Stimulated activated CD8-positive, alpha-beta memory T cell treated with anti-CD3 and anti-CD28 coated beads, Interleukin-12 subunit alpha, Interleukin-12 subunit beta, amount 100 ng/mL, for 24 hours (primary cell): ENCODE results near the gene STX10.
"Not testable (repeated sequence)": the region's sequence is repeated elsewhere in the genome, so short reads cannot be mapped to it uniquely, and the experiment has no call there.

ENCODE experiments used
- DNase-seq: peaks from one replicate; pipeline ENCODE4 v3.0.0-alpha.2; 2020; ENCODE audit errors: extremely low read depth

STX10 gene

GRCh38 chr19:13150187-13150930 lies at the start of gene STX10, which contains the start of gene IER2:
STX10 (minus strand) TSS chr19:13150375; CDS start chr19:13150173, 202 bp downstream.
IER2 (plus strand) TSS chr19:13150411; CDS start chr19:13153187, 2,776 bp downstream.
- peak; percentile 85 for DNase-seq

DNA sequence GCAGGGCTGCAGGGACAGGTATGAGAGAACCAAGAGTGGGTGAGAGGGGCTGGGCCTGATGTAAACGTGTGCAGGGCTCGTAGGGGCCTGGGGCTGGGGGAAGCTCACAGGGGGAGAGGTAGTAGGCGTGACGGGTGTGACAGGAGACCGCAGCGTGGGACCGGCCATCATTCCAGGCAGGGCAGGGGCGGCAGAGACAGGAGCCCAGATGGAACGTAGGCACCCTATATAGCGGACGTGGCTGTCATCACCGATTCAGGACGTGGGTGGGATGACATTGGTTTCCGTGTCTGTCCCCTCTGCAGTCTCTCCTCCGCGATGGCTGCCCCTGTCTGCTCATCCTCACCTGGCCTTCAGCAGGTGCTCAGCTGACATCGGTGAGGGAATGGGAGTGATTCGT lies 48.5 kb upstream of the STX10 start:
- DNase-seq: no peak

- no peak for DNase-seq
These were observed 45.5 kb upstream of the STX10 start for GRCh38 chr19:13195678-13196077.

DNA sequence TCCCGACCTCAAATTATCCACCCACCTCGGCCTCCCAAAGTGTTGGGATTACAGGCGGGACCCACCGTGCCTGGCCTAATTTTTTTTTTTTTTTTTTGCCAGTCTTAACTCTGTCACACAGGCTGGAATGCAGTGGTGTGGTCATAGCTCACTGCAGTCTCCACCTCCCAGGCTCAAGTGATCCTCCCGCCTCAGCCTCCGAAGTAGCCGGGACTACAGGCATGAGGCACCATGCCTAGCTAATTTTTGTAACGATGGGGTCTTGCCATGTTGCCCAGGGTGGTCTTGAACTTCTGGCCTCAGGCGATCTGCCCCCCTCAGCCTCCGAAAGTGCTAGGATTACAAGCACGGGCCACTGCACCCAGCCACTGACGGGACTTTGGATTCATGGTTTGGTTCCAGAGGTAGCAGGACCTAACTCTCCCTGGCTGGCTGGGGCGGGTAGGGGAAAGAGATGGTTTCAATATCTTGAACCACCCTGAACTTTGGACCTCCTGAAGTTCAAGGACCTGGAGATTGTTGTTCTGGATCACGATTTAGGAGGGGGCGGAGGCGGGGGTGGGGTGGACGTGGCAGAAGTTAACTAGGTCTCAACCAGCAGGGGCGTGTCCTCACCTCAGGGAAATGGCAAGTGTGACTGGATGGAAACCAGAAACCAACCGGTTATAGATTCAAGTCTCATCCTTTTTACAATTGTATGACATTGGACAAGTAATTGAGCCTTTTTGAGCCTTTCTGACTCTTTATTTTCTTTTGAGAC lies 40.8 kb upstream of the STX10 start:
- no peak for DNase-seq

DNA sequence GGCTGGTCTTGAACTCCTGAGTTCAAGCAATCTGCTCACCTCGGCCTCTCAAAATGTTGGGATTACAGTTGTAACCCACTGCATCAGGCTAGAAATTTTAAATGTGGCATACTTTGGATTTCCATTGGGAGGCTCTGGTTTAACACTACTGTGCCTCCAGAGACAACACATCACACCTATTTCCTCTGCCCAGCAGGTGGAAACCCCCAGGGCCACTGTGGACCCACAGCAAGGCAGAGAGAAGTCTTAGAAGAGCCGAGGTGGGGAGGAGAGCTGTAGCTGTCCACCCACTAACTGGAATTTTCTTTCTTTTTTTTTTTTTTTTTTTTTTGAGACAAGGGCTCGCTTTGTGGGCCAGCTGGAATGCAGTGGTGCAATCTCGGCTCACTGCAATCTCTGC lies 39.4 kb upstream of the STX10 start:
- DNase-seq: no peak

- DNase-seq: no peak
These were observed 37.2 kb upstream of the STX10 start for GRCh38 chr19:13187419-13187818.

- not testable (repeated sequence) for DNase-seq
These were observed 36.5 kb upstream of the STX10 start for GRCh38 chr19:13186688-13187087.

DNA sequence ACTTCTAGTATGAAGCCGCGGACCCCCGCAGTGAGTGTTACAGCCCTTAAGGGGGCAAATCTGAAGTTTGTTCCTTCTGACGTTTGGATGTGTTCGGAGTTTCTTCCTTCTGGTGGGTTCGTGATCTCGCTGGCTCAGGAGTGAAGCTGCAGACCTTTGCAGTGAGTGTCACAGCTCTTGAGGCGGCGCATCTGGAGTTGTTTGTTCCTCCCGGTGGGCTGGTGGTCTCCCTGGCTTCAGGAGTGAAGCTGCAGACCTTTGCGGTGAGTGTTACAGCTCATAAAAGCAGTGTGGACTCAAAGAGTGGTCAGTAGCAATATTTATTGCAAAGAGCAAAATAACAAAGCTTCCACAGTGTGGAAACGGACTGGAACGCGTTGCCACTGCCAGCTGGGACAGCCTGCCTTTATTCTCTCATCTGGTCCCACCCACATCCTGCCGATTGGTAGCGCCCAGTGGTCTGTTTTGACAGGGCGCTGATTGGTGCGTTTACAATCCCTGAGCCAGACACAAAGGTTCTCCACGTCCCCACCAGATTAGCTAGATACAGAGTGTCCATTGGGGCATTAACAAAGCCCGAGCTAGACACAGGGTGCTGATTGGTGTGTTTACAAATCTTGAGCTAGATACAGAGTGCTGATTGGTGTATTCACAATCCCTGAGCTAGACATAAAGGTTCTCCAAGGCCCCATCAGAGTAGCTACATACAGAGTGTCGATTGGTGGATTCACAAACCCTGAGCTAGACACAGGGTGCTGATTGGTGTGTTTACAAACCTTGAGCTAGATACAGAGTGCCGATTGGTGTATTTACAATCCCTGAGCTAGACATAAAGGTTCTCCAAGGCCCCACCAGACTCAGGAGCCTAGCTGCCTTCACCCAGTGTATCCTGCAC lies 35.8 kb upstream of the STX10 start:
- DNase-seq: not testable (repeated sequence)

- not testable (repeated sequence) for DNase-seq
These were observed 34.8 kb upstream of the STX10 start for GRCh38 chr19:13184926-13185325.

DNA sequence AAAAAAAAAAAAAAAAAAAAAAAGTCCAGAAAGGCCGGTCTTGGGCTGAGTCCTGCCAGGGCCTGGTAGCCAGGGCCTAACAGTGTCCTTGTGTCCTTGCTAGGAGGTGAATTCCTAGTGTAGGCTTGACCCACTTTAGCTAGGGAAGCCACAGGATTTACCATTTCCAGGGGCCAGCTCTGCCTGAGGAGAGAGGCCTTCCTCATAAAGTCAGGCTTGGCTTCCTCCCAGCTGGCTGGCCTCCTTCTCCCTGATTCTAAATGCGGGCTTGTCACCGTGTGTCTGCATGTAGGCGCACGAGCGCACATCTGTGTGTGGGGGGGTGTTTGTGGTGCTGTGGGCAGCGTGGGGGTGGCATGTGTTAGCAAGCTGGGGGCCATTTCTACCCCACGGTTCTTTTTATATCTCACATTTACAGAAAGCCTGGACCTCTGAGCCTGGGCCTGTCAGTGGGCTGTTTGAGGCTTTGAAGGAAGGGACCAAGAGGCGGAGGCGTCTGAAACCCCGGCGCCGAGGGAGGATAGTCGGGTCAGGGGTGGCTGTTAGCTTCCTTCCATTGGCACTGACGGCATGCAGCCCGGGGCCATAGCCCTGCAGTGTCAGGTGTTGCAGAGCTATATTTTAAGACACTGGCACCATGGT lies 31.7 kb upstream of the STX10 start:
- DNase-seq: no peak

- not testable (repeated sequence) for DNase-seq
These were observed 28.1 kb upstream of the STX10 start for GRCh38 chr19:13178291-13178690.

DNA sequence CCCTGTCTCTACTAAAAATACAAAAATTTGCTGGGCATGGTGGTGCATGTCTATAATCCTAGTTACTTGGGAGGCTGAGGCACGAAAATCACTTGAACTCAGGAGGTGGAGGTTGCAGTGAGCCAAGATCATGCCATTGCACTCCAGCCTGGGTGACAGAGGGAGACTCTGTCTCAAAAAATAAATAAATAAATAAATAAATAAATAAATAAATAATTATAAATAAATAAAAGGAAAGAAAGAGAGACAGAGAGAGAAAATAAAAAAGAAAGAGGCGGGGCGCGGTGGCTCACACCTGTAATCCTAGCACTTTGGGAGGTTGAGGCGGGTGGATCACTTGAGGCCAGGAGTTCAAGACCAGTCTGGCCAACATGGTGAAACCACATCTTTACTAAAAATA lies 27.4 kb upstream of the STX10 start:
- not testable (repeated sequence) for DNase-seq

- no peak for DNase-seq
These were observed 26.2 kb upstream of the STX10 start for GRCh38 chr19:13176345-13176744.

DNA sequence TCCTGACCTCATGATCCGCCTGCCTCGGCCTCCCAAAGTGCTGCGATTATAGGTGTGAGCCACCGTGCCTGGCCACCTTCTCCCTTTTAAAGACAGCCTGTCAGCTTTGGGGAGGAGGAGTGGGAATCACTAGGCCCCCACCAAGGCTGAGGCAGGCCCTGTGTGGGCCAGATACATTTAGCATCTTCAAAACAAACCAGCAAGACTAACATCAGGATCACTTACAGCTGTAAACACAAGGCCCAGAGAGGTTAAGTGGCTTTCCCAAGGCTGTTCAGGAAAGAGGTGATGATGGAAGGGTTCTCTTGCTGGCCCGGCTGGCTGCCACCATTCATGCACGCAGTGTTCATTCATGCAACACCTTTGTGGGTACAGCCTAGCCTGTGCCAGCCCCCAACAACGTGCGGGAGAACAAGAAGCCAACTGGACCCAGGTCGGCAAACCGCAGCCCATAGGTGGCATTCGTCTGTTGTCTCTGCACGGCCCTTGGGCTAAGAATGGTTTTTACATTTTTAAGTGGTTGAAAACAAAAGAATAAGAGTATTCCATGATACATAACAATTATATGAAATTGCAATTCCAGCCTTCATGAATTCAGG lies 23.1 kb upstream of the STX10 start:
- DNase-seq: no peak

DNA sequence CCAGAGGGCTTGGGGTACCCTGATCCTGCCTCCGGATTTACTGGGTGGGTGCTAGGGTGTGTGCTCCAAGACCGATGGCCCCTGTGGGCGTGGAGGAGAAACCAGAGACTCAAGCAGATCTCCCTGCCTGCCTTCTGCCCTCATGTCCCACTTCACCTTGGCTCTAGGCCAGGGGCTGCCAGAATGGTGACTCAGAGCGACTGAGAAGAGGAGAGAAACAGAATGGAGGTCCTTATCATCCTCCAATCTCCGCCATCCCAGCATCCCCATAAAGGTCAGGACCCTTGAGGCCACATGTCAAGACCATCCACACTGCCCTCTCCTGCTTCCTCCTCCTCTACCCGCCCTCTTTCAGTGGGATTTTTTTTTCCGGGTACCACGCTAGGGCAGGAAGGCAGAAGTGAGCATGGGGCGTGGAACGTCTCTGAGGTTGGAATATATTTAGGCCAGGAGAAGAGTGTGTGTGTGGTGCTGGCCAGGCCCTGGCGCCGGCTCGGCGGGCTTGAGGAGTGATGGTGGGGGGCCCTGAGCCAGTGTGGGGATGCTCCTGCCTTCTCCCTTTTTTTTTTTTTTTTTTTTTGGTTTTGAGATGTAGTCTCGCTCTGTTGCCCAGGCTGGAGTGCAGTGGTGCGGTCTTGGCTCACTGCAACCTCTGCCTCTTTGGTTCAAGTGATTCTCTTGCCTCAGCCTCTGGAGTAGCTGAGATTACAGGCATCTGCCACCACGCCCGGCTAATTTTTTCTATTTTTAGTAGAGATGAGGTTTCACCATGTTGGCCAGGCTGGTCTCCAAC lies 22.4 kb upstream of the STX10 start:
- DNase-seq: no peak

- no peak for DNase-seq
These were observed 21.0 kb upstream of the STX10 start for GRCh38 chr19:13171146-13171545.

DNA sequence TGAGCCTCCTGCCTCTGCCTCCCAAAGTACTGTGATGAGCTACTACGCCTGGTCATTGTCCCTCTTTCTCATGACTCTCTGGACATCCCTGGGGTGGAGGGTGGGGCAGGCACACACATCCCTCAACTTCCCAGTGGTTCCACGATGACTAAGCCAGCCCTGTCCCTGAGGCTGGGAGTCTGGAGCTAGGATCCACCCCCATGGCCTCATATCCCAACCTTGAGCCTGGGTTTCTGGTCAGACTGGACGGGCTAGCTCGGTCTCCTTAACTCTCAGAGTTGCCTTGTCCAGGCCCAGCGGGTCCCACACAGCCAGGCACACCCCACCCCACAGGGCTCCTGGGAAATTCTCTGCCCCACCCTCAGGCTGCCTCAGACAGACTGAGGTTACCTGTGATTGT lies 19.6 kb upstream of the STX10 start:
- DNase-seq: no peak

GRCh38 chr19:13166151-13166550 lies 16.0 kb upstream of the STX10 start:
- DNase-seq: not testable (repeated sequence)

DNA sequence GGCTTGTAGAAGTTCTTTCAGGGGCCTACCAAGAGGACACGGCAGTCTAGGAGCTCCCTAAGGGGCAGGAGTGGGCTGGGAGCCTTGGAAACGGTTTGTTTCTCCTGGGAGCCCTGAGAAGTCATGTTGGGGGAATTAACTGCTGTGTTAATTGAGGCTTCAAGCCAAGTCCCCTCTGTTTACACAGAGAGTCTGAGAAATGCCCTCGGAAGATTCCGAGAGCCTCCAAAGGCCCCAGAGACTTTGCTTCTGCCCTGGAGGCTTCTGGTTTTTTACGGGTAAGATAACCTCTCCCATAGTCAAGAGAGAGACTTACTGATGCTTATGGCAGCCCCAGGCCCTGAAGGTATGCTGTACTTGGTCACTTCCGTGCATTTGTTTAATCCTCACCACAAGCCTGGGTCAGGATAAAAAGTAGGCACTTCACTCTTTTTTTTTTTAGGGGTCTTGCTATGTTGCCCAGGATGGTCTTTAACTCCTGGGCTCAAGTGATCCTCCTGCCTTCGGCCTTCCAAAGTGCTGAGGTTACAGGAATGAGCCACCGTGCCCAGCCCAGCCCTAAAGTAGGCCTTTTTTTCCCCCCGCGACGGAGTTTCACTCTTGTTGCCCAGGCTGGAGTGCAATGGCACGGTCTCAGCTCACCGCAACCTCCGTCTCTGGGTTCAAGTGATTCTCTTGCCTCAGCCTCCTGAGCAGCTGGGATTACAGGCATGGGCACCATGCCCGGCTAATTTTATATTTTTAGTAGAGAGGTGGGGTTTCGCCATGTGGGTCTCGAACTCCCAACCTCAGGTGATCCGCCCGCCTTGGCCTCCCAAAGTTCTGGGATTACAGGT lies 15.2 kb upstream of the STX10 start:
- DNase-seq: no peak
